ENCODE measurements around the gene PHF23. TPM values are rescaled to one million over a fixed set of nuclear protein-coding genes. Genes with fewer than 3 reads are reported as not detected.

The PHF23 gene
- total RNA-seq, 6 experiments from 2014 or later: 16.0 to 24.3 (median 18.2) TPM

GRCh38 chr17:7215136-7215638 is 24.1 kb downstream of the PHF23 start:
- ATAC-seq (no peak), DNase-seq (no peak)
- no peaks in the 10 kb centered on the region for H3K27me3 ChIP-seq
- no peaks in the 10 kb centered on the region for H3K9me3 ChIP-seq
- H3K4me3 ChIP-seq: peak overlapping the region in 1 of 3 donors; percentile 37
- intact Hi-C loops (cut with DNase I): no loop called here
- H3K4me1 ChIP-seq: peaks cover 0 to 16% (median 5%) of the 10 kb centered on the region in 4 donors
- no peaks in the 10 kb centered on the region for H3K36me3 ChIP-seq
- H3K27ac ChIP-seq: no peak overlapping the region
- WGBS (ENCODE audit: insufficient coverage, low coverage, low lambda C conversion rate, missing lambda C conversion rate): 18% methylated on average over 7 of the region's 9 CpGs
- no peak for TF ChIP-seq POLR2A (IDR thresholded peaks at IDR 0.05)
- no peak for TF ChIP-seq CTCF (IDR thresholded peaks at IDR 0.05)

- H3K27ac ChIP-seq: peak overlapping the region in 2 of 3 donors; percentile 29 to 34
- peaks cover 0 to 15% (median 5%) of the 10 kb centered on the region in 4 donors for H3K4me1 ChIP-seq
- WGBS (ENCODE audit: insufficient coverage, low coverage, low lambda C conversion rate, missing lambda C conversion rate): 1% methylated on average over 31 of the region's 45 CpGs
- intact Hi-C loops (cut with DNase I): no loop called here
- DNase-seq (peak; percentile 98 to 99 (median 98)), ATAC-seq (peak; percentile 88 to 93 (median 90))
- TF ChIP-seq POLR2A (IDR thresholded peaks at IDR 0.05): no peak
- peak; percentile 51 to 67 (median 64) for TF ChIP-seq CTCF (IDR thresholded peaks at IDR 0.05)
- H3K9me3 ChIP-seq: no peaks in the 10 kb centered on the region
- H3K4me3 ChIP-seq: peak overlapping the region; percentile 37 to 49 (median 38)
- no peaks in the 10 kb centered on the region for H3K27me3 ChIP-seq
- H3K36me3 ChIP-seq: no peaks in the 10 kb centered on the region
These were observed 24.7 kb downstream of the PHF23 start for GRCh38 chr17:7214300-7215135.

- intact Hi-C loops (cut with DNase I): no loop called here
- TF ChIP-seq POLR2A (IDR thresholded peaks at IDR 0.05): no peak
- TF ChIP-seq CTCF (IDR thresholded peaks at IDR 0.05): peak in 3 of 4 donors; percentile 21 to 32 (median 30)
- Histone ChIP-seq H3K27ac (no peak overlapping the region), H3K9me3 (no peaks in the 10 kb centered on the region), H3K27me3 (no peaks in the 10 kb centered on the region), H3K4me1 (peaks cover 0 to 9% (median 1%) of the 10 kb centered on the region in 4 donors), H3K4me3 (peak overlapping the region; percentile 37 to 49 (median 38)), H3K36me3 (no peaks in the 10 kb centered on the region)
- ATAC-seq (peak; percentile 1 to 29 (median 9)), DNase-seq (peak in 2 of 3 donors; percentile 77 to 81)
- WGBS (ENCODE audit: insufficient coverage, low coverage, low lambda C conversion rate, missing lambda C conversion rate): 4% methylated on average over 15 of the region's 15 CpGs
These were observed 25.4 kb downstream of the PHF23 start for GRCh38 chr17:7213895-7214299.

- TF ChIP-seq POLR2A (IDR thresholded peaks at IDR 0.05): no peak
- TF ChIP-seq CTCF (IDR thresholded peaks at IDR 0.05): no peak
- no peak for DNase-seq
- peaks cover 0 to 8% (median under 1%) of the 10 kb centered on the region in 4 donors for H3K4me1 ChIP-seq
These were observed 27.6 kb downstream of the PHF23 start for GRCh38 chr17:7211491-7212273.

More at GRCh38 chr17:7211491-7212273, 27.6 kb downstream of the PHF23 start:
- Histone ChIP-seq H3K4me3 (no peak overlapping the region), H3K27ac (no peak overlapping the region), H3K36me3 (no peaks in the 10 kb centered on the region), H3K27me3 (no peaks in the 10 kb centered on the region), H3K9me3 (no peaks in the 10 kb centered on the region)
- intact Hi-C loops (cut with DNase I): no loop called here
- no peak for ATAC-seq
- WGBS (ENCODE audit: insufficient coverage, low coverage, low lambda C conversion rate, missing lambda C conversion rate): 56% methylated on average over 22 of the region's 37 CpGs
